ENCODE data around the gene AEBP2.
A peak's percentile ranks its signal among the peaks of the same experiment; 100 is the strongest.

Gene AEBP2

GRCh38 chr12:19542606-19543005, 103.3 kb downstream of the AEBP2 start:
- TF ChIP-seq, protein P1, sequence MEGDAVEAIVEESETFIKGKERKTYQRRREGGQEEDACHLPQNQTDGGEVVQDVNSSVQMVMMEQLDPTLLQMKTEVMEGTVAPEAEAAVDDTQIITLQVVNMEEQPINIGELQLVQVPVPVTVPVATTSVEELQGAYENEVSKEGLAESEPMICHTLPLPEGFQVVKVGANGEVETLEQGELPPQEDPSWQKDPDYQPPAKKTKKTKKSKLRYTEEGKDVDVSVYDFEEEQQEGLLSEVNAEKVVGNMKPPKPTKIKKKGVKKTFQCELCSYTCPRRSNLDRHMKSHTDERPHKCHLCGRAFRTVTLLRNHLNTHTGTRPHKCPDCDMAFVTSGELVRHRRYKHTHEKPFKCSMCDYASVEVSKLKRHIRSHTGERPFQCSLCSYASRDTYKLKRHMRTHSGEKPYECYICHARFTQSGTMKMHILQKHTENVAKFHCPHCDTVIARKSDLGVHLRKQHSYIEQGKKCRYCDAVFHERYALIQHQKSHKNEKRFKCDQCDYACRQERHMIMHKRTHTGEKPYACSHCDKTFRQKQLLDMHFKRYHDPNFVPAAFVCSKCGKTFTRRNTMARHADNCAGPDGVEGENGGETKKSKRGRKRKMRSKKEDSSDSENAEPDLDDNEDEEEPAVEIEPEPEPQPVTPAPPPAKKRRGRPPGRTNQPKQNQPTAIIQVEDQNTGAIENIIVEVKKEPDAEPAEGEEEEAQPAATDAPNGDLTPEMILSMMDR (IDR thresholded peaks at IDR 0.05; ENCODE audit: insufficient read depth, low read depth, low read length, missing control alignments) = no peak
- no peak overlapping the region for H3K4me3 ChIP-seq (ENCODE audit: low read length)
- DNase-seq (ENCODE audit: low read depth) = no peak

DNA sequence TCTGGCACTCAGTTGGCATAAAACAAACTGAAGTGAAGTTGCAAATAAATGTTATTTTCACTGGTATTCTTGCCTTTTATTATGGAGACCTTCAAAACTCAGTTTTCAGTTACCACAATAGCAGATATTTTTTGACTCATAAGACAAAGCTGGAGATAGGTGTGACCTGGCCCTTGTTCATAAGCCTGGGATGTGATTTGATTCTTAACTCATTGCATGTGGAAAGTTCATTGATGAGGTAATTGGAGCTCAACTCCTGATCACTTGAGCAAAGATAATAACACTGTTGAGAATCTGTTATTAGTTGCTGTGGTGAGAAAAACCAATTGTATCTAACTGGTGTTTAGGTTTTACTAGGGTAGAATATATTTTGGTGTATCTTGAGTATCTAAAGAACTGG, 105.1 kb downstream of the AEBP2 start:
- no peak overlapping the region for H3K4me3 ChIP-seq (ENCODE audit: low read length)
- DNase-seq (ENCODE audit: low read depth) = peak; percentile 26
- TF ChIP-seq, protein P1 (IDR thresholded peaks at IDR 0.05; ENCODE audit: insufficient read depth, low read depth, low read length, missing control alignments) = no peak

- H3K4me3 ChIP-seq (ENCODE audit: low read length) = no peak overlapping the region
- no peak for DNase-seq (ENCODE audit: low read depth)
- TF ChIP-seq, protein P1 (IDR thresholded peaks at IDR 0.05; ENCODE audit: insufficient read depth, low read depth, low read length, missing control alignments) = no peak
Measured at GRCh38 chr12:19545301-19545700, 106.0 kb downstream of the AEBP2 start.

- H3K4me3 ChIP-seq (ENCODE audit: low read length) = no peak overlapping the region
- TF ChIP-seq, protein P1 (IDR thresholded peaks at IDR 0.05; ENCODE audit: insufficient read depth, low read depth, low read length, missing control alignments) = no peak
- DNase-seq (ENCODE audit: low read depth) = peak; percentile 6
Measured at GRCh38 chr12:19546027-19546426, 106.7 kb downstream of the AEBP2 start.

DNA sequence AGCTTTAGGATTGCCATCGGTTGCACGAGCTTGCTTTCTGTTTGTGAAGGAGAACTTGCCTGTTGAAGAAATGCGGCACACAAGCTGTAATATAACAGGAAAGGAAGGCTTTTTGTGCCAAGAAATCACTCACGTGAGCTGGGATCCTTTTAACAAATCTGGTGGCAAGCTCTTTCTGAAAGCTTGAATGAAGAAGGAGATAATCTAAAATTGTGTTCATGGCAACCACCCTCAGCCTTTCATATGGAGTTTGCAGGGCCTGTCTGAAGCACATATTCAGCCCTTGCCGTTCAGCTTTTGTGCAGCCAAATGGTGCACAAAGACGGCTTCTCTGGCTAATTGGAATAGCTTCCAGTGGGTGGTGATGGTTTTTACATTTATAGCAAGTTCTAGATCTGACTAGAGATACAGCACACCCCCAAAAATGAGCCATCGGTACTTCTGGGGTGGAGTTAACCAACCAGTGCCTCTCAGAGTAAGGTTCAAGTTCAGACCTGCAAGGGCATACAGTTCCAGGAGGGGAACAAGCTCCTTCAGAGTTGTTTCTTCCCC, 107.4 kb downstream of the AEBP2 start:
- TF ChIP-seq, protein P1 (IDR thresholded peaks at IDR 0.05; ENCODE audit: insufficient read depth, low read depth, low read length, missing control alignments) = no peak
- no peak overlapping the region for H3K4me3 ChIP-seq (ENCODE audit: low read length)
- DNase-seq (ENCODE audit: low read depth) = peak; percentile 66

GRCh38 chr12:19547271-19547671, 108.0 kb downstream of the AEBP2 start:
- no peak overlapping the region for H3K4me3 ChIP-seq (ENCODE audit: low read length)
- TF ChIP-seq, protein P1 (IDR thresholded peaks at IDR 0.05; ENCODE audit: insufficient read depth, low read depth, low read length, missing control alignments) = no peak
- DNase-seq (ENCODE audit: low read depth) = no peak

DNA sequence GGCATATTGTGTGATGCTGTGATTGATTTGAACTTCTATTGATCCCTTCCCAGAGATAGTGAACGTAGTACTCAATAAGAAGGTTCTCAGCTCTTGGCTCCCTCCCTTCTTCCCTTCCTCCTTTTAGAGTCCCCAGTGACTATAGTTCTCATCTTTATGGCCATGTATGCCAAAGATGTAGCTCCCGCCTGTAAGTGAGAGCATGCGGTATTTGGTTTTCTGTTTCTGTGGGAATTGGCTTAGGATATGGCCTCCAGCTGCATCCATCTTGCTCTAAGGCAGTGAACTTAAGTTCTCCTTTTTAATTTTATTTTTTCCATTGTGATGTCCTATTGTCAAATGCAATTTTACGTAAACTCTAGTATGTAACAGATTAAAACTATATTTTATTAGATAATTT, 109.5 kb downstream of the AEBP2 start:
- TF ChIP-seq, protein P1 (IDR thresholded peaks at IDR 0.05; ENCODE audit: insufficient read depth, low read depth, low read length, missing control alignments) = no peak
- DNase-seq (ENCODE audit: low read depth) = no peak
- H3K4me3 ChIP-seq (ENCODE audit: low read length) = no peak overlapping the region
